ENCODE data around the gene ZC3H7A.

ZC3H7A gene

GRCh38 chr16:11735787-11736186 is 61.3 kb downstream of the ZC3H7A start:
- Histone ChIP-seq H3K36me3 (ENCODE audit: control insufficient read depth in 2 of 2, insufficient read depth in 1 of 2, low read length in 2 of 2) (peaks cover 21 to 54% of the 10 kb centered on the region in 2 experiments), H3K9me3 (ENCODE audit: control insufficient read depth, insufficient read depth, low read depth, low read length) (no peaks in the 10 kb centered on the region), H3K27ac (ENCODE audit: extremely low read depth, low read depth, low read length) (no peak overlapping the region), H3K4me1 (ENCODE audit: control insufficient read depth, insufficient read depth, low read length) (peaks cover 8% of the 10 kb centered on the region), H3K4me3 (ENCODE audit: low read depth, low read length) (no peak overlapping the region)
- ChIA-PET CTCF (interaction anchor here (1.3 kb wide), 1 partner anchor 332 kb away, joined by 3 read pairs; no protein-coding TSS in a partner anchor), POLR2A (no interaction called here)
- TF ChIP-seq SCRT2 (tag by site-specific recombination; IDR thresholded peaks at IDR 0.05) (no peak), ZNF114 (tag by site-specific recombination; IDR thresholded peaks at IDR 0.05) (no peak), KLF7 (tag by site-specific recombination; IDR thresholded peaks at IDR 0.05; ENCODE audit: borderline replicate concordance) (no peak), YY2 (tag by site-specific recombination; IDR thresholded peaks at IDR 0.05) (no peak), GLIS1 (tag by site-specific recombination; IDR thresholded peaks at IDR 0.05) (no peak), SCRT1 (tag by site-specific recombination; IDR thresholded peaks at IDR 0.05; ENCODE audit: borderline replicate concordance) (no peak), ZNF792 (tag by site-specific recombination; IDR thresholded peaks at IDR 0.05) (no peak), ZNF239 (tag by site-specific recombination; IDR thresholded peaks at IDR 0.05) (no peak), ZBTB48 (tag by site-specific recombination; IDR thresholded peaks at IDR 0.05) (no peak), ZNF707 (tag by site-specific recombination; IDR thresholded peaks at IDR 0.05) (no peak), ZNF449 (tag by site-specific recombination; IDR thresholded peaks at IDR 0.05) (no peak), ZNF610 (tag by site-specific recombination; IDR thresholded peaks at IDR 0.05; ENCODE audit: borderline replicate concordance) (no peak), ZNF530 (tag by site-specific recombination; IDR thresholded peaks at IDR 0.05; ENCODE audit: low read depth) (no peak), TCF7L2 (IDR thresholded peaks at IDR 0.05; ENCODE audit: borderline replicate concordance, low read depth, low read length) (no peak), HOXD13 (CRISPR knock-in tag; IDR thresholded peaks at IDR 0.05; ENCODE audit: borderline replicate concordance) (no peak), IKZF3 (tag by site-specific recombination; IDR thresholded peaks at IDR 0.05) (no peak), PRDM10 (tag by site-specific recombination; IDR thresholded peaks at IDR 0.05) (no peak), ZNF280C (tag by site-specific recombination; IDR thresholded peaks at IDR 0.05) (no peak), ZBTB26 (tag by site-specific recombination; optimal IDR thresholded peaks at IDR 0.05) (no peak)
